H1 (cell line): ENCODE results near the gene PDE6B. TPM values are rescaled to one million over a fixed set of nuclear protein-coding genes. Genes with fewer than 3 reads are reported as not detected.

Experiments
- CTCF ChIA-PET: fragments of 300-600 bp; sonication (Branson Sonifier 250); formaldehyde crosslinking; loops from one replicate; lab custom pipeline; 2021; ENCODE audit not compliant: partially characterized antibody; lab: Charles Lee
- POLR2A ChIA-PET: fragments of 300-600 bp; sonication (Branson Sonifier 250); formaldehyde crosslinking; loops from one replicate; lab custom pipeline; 2021; ENCODE audit warnings: inconsistent platforms; ENCODE audit not compliant: partially characterized antibody; lab: Charles Lee
- DNase-seq, 2 experiments: peaks; one replicate each; pipeline versions ENCODE4 v3.0.0 to v3.0.0-alpha.2; 2010 to 2022; ENCODE audit warnings: low spot score in 2 of 2, low read depth in 1 of 2, mixed read lengths in 1 of 2
- FAIRE-seq: peaks from 2 replicates; lab custom pipeline; 2011; peaks lifted over from hg19 to GRCh38; lab: Jason Lieb, UNC
- H2AFZ ChIP-seq: 2 replicates; pipeline ENCODE4 v1.8.1; 2012; ENCODE audit warnings: low read length, inconsistent platforms
- H2AK5ac ChIP-seq: 2 replicates; pipeline ENCODE4 v1.6.1; 2013; ENCODE audit warnings: low read depth, low read length
- H2BK120ac ChIP-seq: replicated peaks from 2 replicates; pipeline ENCODE3; 2013; ENCODE audit warnings: low read depth, low read length, inconsistent platforms
- H2BK12ac ChIP-seq: 2 replicates; pipeline ENCODE4 v1.6.1; 2013; ENCODE audit warnings: low read depth, low read length
- H2BK15ac ChIP-seq: 2 replicates; pipeline ENCODE4 v1.6.1; 2013; ENCODE audit warnings: low read length
- H2BK20ac ChIP-seq: 2 replicates; pipeline ENCODE4 v1.6.1; 2013; ENCODE audit warnings: low read length
- H2BK5ac ChIP-seq: 2 replicates; pipeline ENCODE4 v1.6.1; 2013; ENCODE audit warnings: low read depth, low read length
- H3K14ac ChIP-seq: 2 replicates; pipeline ENCODE4 v1.6.1; 2013; ENCODE audit warnings: inconsistent platforms; ENCODE audit not compliant: insufficient read length
- H3K18ac ChIP-seq: 2 replicates; pipeline ENCODE4 v1.6.1; 2013; ENCODE audit warnings: low read length; ENCODE audit errors: extremely low read depth
- H3K23ac ChIP-seq: 2 replicates; pipeline ENCODE4 v1.6.1; 2013; ENCODE audit warnings: inconsistent platforms; ENCODE audit not compliant: insufficient read length
- H3K23me2 ChIP-seq: 2 replicates; pipeline ENCODE4 v1.6.1; 2013; ENCODE audit warnings: low read depth, low read length
- H3K27ac ChIP-seq: 2 replicates; pipeline ENCODE4 v1.6.1; 2011; ENCODE audit warnings: low read depth, low read length, inconsistent platforms
- H3K27me3 ChIP-seq, 4 experiments: replicated peaks in 1 of 4; 1 replicate in 1 of 4; 2 replicates in 3 of 4; pipeline versions ENCODE4 v1.6.1 to v1.8.1; 2011 to 2013; ENCODE audit warnings: low read length in 3 of 4, mild to moderate bottlenecking in 3 of 4, inconsistent platforms in 2 of 4, mixed read lengths in 2 of 4, moderate library complexity in 1 of 4; ENCODE audit not compliant: control insufficient read depth in 3 of 4, insufficient read depth in 3 of 4; ENCODE audit errors: extremely low read depth in 1 of 4
- H3K36me3 ChIP-seq, 4 experiments: 2 replicates each; pipeline versions ENCODE4 v1.6.1 to v1.8.1; 2011 to 2013; ENCODE audit warnings: mild to moderate bottlenecking in 4 of 4, low read length in 3 of 4, moderate library complexity in 2 of 4, control low read depth in 1 of 4, inconsistent platforms in 1 of 4; ENCODE audit not compliant: insufficient read depth in 4 of 4, control insufficient read depth in 2 of 4
- H3K4ac ChIP-seq: replicated peaks from 2 replicates; pipeline ENCODE3; 2013; ENCODE audit warnings: low read length, low read depth, mixed read lengths, inconsistent platforms; ENCODE audit not compliant: insufficient read length
- H3K4me1 ChIP-seq, 4 experiments: replicated peaks in 1 of 4; 1 replicate in 1 of 4; 2 replicates in 3 of 4; pipeline versions ENCODE4 v1.6.1 to v1.8.1; 2011 to 2013; ENCODE audit warnings: low read length in 3 of 4, inconsistent platforms in 2 of 4, mixed read lengths in 1 of 4; ENCODE audit not compliant: insufficient read depth in 4 of 4, control insufficient read depth in 3 of 4
- H3K4me2 ChIP-seq, 2 experiments: 2 replicates each; pipeline versions ENCODE4 v1.6.1 to v1.8.1; 2011 to 2013; ENCODE audit warnings: low read depth in 2 of 2, low read length in 2 of 2, control low read depth in 1 of 2, inconsistent platforms in 1 of 2, mild to moderate bottlenecking in 1 of 2; ENCODE audit not compliant: insufficient read depth in 1 of 2
- H3K4me3 ChIP-seq, 4 experiments: fragments of 200-600, 300-600 bp in 1 of 4; sonication (generic), shearing (Covaris generic), sonication (Bioruptor Twin) in 1 of 4; 2 replicates each; pipeline versions ENCODE4 v1.5.1 to v1.8.1; 2011 to 2016; ENCODE audit warnings: low read length in 4 of 4, low read depth in 3 of 4, control low read depth in 2 of 4, inconsistent platforms in 2 of 4, mild to moderate bottlenecking in 2 of 4, mixed read lengths in 1 of 4, moderate library complexity in 1 of 4; ENCODE audit not compliant: insufficient read depth in 2 of 4; ENCODE audit errors: extremely low read depth in 1 of 4
- H3K56ac ChIP-seq: replicated peaks from 2 replicates; pipeline ENCODE3; 2013; ENCODE audit warnings: low read depth, mild to moderate bottlenecking, mixed read lengths, low read length, inconsistent platforms; ENCODE audit not compliant: insufficient read length
- H3K79me1 ChIP-seq: 2 replicates; pipeline ENCODE4 v1.6.1; 2013; ENCODE audit warnings: low read depth, low read length, control low read depth
- H3K79me2 ChIP-seq, 2 experiments: 2 replicates each; pipeline versions ENCODE4 v1.6.1 to v1.8.1; 2012 to 2013; ENCODE audit warnings: low read length in 2 of 2, mild to moderate bottlenecking in 2 of 2, inconsistent platforms in 1 of 2; ENCODE audit not compliant: insufficient read depth in 2 of 2, control insufficient read depth in 1 of 2
- H3K9ac ChIP-seq, 4 experiments: replicated peaks in 1 of 4; 1 replicate in 1 of 4; 2 replicates in 3 of 4; pipeline versions ENCODE4 v1.6.1 to v1.8.1; 2011 to 2013; ENCODE audit warnings: low read depth in 3 of 4, low read length in 3 of 4, control low read depth in 2 of 4, mild to moderate bottlenecking in 2 of 4, moderate library complexity in 2 of 4, inconsistent platforms in 1 of 4; ENCODE audit errors: extremely low read depth in 1 of 4
- H3K9me3 ChIP-seq, 2 experiments: 2 replicates each; pipeline versions ENCODE4 v1.6.1 to v1.8.1; 2012 to 2013; ENCODE audit warnings: mild to moderate bottlenecking in 2 of 2, moderate library complexity in 2 of 2, control low read depth in 1 of 2, inconsistent platforms in 1 of 2, low read depth in 1 of 2, low read length in 1 of 2, mixed read lengths in 1 of 2; ENCODE audit not compliant: insufficient read depth in 2 of 2
- H4K20me1 ChIP-seq, 2 experiments: replicated peaks in 1 of 2; 2 replicates each; pipeline versions ENCODE3 to v1.8.1; 2011 to 2013; ENCODE audit warnings: inconsistent platforms in 2 of 2, low read length in 2 of 2, mild to moderate bottlenecking in 1 of 2; ENCODE audit not compliant: insufficient read depth in 2 of 2, control insufficient read depth in 1 of 2
- H4K5ac ChIP-seq: 2 replicates; pipeline ENCODE4 v1.6.1; 2013; ENCODE audit warnings: low read length, low read depth, mixed read lengths, inconsistent platforms; ENCODE audit not compliant: insufficient read length
- H4K8ac ChIP-seq: 2 replicates; pipeline ENCODE4 v1.8.0; 2013; ENCODE audit warnings: mild to moderate bottlenecking, moderate library complexity, low read length, inconsistent platforms; ENCODE audit not compliant: insufficient read depth; ENCODE audit errors: extremely low read depth
- H4K91ac ChIP-seq: replicated peaks from 2 replicates; pipeline ENCODE3; 2013; ENCODE audit warnings: low read length, mixed read lengths, inconsistent platforms; ENCODE audit not compliant: insufficient read length
- ASH2L ChIP-seq: fragments of 200-600, 300-600 bp; sonication (generic); IDR thresholded peaks from one replicate; pipeline ENCODE4 v1.7.1; 2017; ENCODE audit warnings: low read length
- CEBPB ChIP-seq: IDR thresholded peaks from 2 replicates; pipeline ENCODE4 v1.6.1; 2012; ENCODE audit warnings: low read depth, low read length
- CHD1 ChIP-seq: IDR thresholded peaks from 2 replicates; pipeline ENCODE4 v1.6.1; 2012; ENCODE audit warnings: low read depth, low read length, improper control_type of control experiment
- EP300 ChIP-seq, 2 experiments: IDR thresholded peaks; 1 replicate in 1 of 2; 2 replicates in 1 of 2; pipeline ENCODE4 v1.6.1; 2011 to 2012; ENCODE audit warnings: low read depth in 2 of 2, low read length in 2 of 2, mild to moderate bottlenecking in 2 of 2, borderline replicate concordance in 1 of 2, inconsistent platforms in 1 of 2, moderate library complexity in 1 of 2
- SRF ChIP-seq: IDR thresholded peaks from 2 replicates; pipeline ENCODE4 v1.6.1; 2011; ENCODE audit warnings: mild to moderate bottlenecking, low read depth, low read length, moderate library complexity
- WGBS, 2 experiments: shearing (Covaris generic) in 1 of 2; methylation state at CpG; one replicate each; pipeline versions ENCODE4 v1.1.6 to v1.1.7; 2013 to 2015; ENCODE audit warnings: low lambda C conversion rate in 2 of 2, mixed read lengths in 2 of 2, inconsistent platforms in 1 of 2, low coverage in 1 of 2, missing lambda C conversion rate in 1 of 2; ENCODE audit not compliant: insufficient replicate concordance in 2 of 2, insufficient coverage in 1 of 2, insufficient read length in 1 of 2; ENCODE audit errors: extremely low coverage in 1 of 2, missing lambda C conversion rate in 1 of 2; 5-methylcytosine and 5-hydroxymethylcytosine counted together
- polyA plus RNA-seq, 7 experiments: library from polyadenylated mRNA; depleted of rRNA in 3 of 7; stranded (reverse) in 5 of 7; unstranded in 2 of 7; fragments of >200 nt in 5 of 7; fragments of 200-250 nt in 2 of 7; gene quantifications; 1 replicate in 5 of 7; 2 replicates in 1 of 7; 4 replicates in 1 of 7; pipeline versions ENCODE4 v1.2.1 to v1.2.3, GENCODE V29; 2011 to 2013; ENCODE audit warnings: missing spikeins in 2 of 7, mixed read lengths in 2 of 7
- total RNA-seq: library from RNA; stranded (reverse); fragmentation: NEBNext Ultra II Directional; extraction: Animal tissue kit (Norgen Biotek cat#: 25700); gene quantifications from 2 replicates; pipeline ENCODE4 v1.2.1, GENCODE V29; 2021

PDE6B gene
- total and polyA plus RNA-seq, 2 of the 8 experiments (the other 6 are each of a cell fraction or from before 2014, with no cell fraction given): 4.1 to 8.4 TPM

GRCh38 chr4:605702-606425 lies 19.5 kb upstream of the PDE6B start:
- Histone ChIP-seq H4K5ac (no peak overlapping the region), H4K20me1 (no peaks in the 10 kb centered on the region), H2BK12ac (no peak overlapping the region), H3K4me1 (no peaks in the 10 kb centered on the region), H2BK15ac (no peak overlapping the region), H2BK120ac (no peak overlapping the region), H2BK5ac (no peak overlapping the region), H2AFZ (no peak overlapping the region), H3K4me3 (no peak overlapping the region), H3K27me3 (peaks cover 0 to 3% (median 2%) of the 10 kb centered on the region in 4 experiments; a peak in 3 of 7 replicates), H3K79me1 (peaks cover 6% of the 10 kb centered on the region), H3K4me2 (no peak overlapping the region), H3K14ac (no peak overlapping the region), H2BK20ac (no peak overlapping the region), H3K36me3 (no peaks in the 10 kb centered on the region), H4K8ac (no peak overlapping the region), H3K79me2 (no peaks in the 10 kb centered on the region), H3K4ac (no peak overlapping the region), H3K23me2 (no peaks in the 10 kb centered on the region), H3K9ac (no peak overlapping the region), H3K18ac (no peak overlapping the region), H4K91ac (no peak overlapping the region), H3K56ac (no peak overlapping the region), H3K27ac (no peak overlapping the region), H3K23ac (no peak overlapping the region), H3K9me3 (peaks cover 0 to 4% of the 10 kb centered on the region in 2 experiments; a peak in 1 of 4 replicates), H2AK5ac (no peak overlapping the region)
- TF ChIP-seq SRF: no peak
- TF ChIP-seq CEBPB: no peak
- TF ChIP-seq ASH2L: no peak
- no peak for TF ChIP-seq CHD1
- TF ChIP-seq EP300 (IDR thresholded peaks at IDR 0.05; ENCODE audit: borderline replicate concordance in 1 of 2, low read depth in 2 of 2, low read length in 2 of 2): no peak
- no peak for DNase-seq
- 90% methylated on average over 17 of the region's 17 CpGs; no CpG with 5 or more reads in 1 of the 2 experiments for WGBS, 2 experiments
- FAIRE-seq: no peak
- POLR2A ChIA-PET: no interaction called here
- CTCF ChIA-PET: interaction anchor here (1.0 to 1.7 kb wide), 5 partner anchors 10 to 95 kb away, joined by 3 to 4 read pairs (median 3); no protein-coding TSS in a partner anchor
